ENCODE measurements around the gene TMTC1.

- no peak for TF ChIP-seq CTCF (IDR thresholded peaks at IDR 0.05)
- TF ChIP-seq POLR2A (IDR thresholded peaks at IDR 0.05): no peak
Observed at GRCh38 chr12:29771786-29772185, 12.0 kb downstream of the TMTC1 start.

All from heart left ventricle (tissue), 13 donors.